Activated CD4-positive, CD25-positive, alpha-beta regulatory T cell (primary cell): ENCODE results near the gene TBC1D3.
"Not testable (repeated sequence)": the region's sequence is repeated elsewhere in the genome, so short reads cannot be mapped to it uniquely, and the experiment has no call there.

Source experiments
- DNase-seq, 4 experiments: peaks; one replicate each; lab custom pipeline; 2025; lab: John Stamatoyannopoulos, UW

The TBC1D3 gene

DNA sequence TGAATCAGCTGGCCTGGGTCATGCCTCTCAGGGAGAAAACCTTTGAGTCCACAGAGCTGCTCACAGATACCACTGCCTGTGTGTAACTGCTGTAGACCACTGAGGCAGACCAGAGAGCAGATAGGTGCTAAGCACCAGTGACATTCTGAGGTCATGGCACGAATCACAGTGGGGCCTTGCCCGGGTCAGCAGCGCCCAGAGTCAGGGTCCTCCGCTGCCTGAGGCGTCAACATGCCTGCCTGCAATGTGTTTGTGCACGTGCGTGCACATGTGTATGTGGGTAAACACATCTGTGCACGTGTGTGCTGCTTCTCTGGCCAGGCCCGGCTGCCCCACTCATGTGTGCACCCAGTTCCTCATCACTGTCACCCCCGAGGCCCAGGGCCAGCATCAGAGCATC, at the start of gene TBC1D3:
TSS of gene TBC1D3 (minus strand) at position 101 of the 400 bp plus-strand sequence. CDS start 1,526 bp downstream, outside the sequence.
- not testable (repeated sequence) for DNase-seq

- DNase-seq: not testable (repeated sequence)
Observed at GRCh38 chr17:38232790-38233189, 40.4 kb upstream of the TBC1D3 start.

GRCh38 chr17:38225844-38226495, 33.6 kb upstream of the TBC1D3 start:
- DNase-seq: not testable (repeated sequence)

DNA sequence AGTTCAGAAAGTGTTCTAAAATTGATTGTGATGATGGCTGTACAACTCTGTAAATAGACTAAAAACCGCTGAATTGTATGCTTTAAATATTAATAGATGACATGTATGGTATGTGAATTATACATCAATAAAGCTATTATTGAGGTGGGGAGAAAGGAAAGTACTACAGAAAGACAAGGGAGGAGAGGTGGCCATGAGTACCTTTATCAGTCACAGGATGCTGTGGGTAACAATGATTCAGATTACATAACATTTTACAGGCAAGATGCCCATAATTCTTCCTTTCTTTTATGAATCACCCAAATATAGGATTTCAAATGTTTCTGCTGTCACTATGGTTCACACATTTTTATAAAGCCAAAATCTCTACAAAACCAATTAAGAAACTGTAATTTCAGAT, 28.5 kb upstream of the TBC1D3 start:
- not testable (repeated sequence) for DNase-seq

GRCh38 chr17:38200271-38200670, 7.9 kb upstream of the TBC1D3 start:
- DNase-seq: not testable (repeated sequence)

GRCh38 chr17:38134860-38135259, 57.5 kb downstream of the TBC1D3 start:
- not testable (repeated sequence) for DNase-seq
